ENCODE data around the gene DLGAP4. TPM values are rescaled to one million over a fixed set of nuclear protein-coding genes. Genes with fewer than 3 reads are reported as not detected.

DLGAP4 gene
- total and polyA plus RNA-seq, 9 of the 15 experiments (the other 6 are each of a cell fraction or from before 2014, with no cell fraction given): 0.31 to 34.1 (median 4.5) TPM

- TF ChIP-seq HNRNPK (IDR thresholded peaks at IDR 0.05; ENCODE audit: low read depth, low read length, poor library complexity, severe bottlenecking): no peak
- TF ChIP-seq ZBTB33 (CRISPR knock-in tag; IDR thresholded peaks at IDR 0.05): no peak
- TF ChIP-seq ZNF121 (CRISPR knock-in tag; conservative IDR thresholded peaks at IDR 0.05): no peak
- TF ChIP-seq FOXM1 (IDR thresholded peaks at IDR 0.05; ENCODE audit: low read depth): no peak
- TF ChIP-seq FOXM1 (CRISPR knock-in tag; IDR thresholded peaks at IDR 0.05; ENCODE audit: low read depth): no peak
- no peak for TF ChIP-seq NFIX (CRISPR knock-in tag; IDR thresholded peaks at IDR 0.05; ENCODE audit: low read depth)
- TF ChIP-seq PML (IDR thresholded peaks at IDR 0.05; ENCODE audit: low read length): no peak
- no peak for TF ChIP-seq HDAC2 (IDR thresholded peaks at IDR 0.05)
- no peak for TF ChIP-seq PHB (CRISPR knock-in tag; IDR thresholded peaks at IDR 0.05)
- no peak for TF ChIP-seq ZNF384 (IDR thresholded peaks at IDR 0.05; ENCODE audit: low read depth, low read length)
- TF ChIP-seq KLF1 (tag; IDR thresholded peaks at IDR 0.05): no peak
- no peak for TF ChIP-seq SNAPC5 (CRISPR knock-in tag; IDR thresholded peaks at IDR 0.05)
- TF ChIP-seq PYGO2 (tag; IDR thresholded peaks at IDR 0.05): no peak
- TF ChIP-seq PURB (CRISPR knock-in tag; IDR thresholded peaks at IDR 0.05; ENCODE audit: low read depth): no peak
- no peak for TF ChIP-seq NCOA2 (IDR thresholded peaks at IDR 0.05; ENCODE audit: partially characterized antibody in 2 of 2)
- TF ChIP-seq NFIC (IDR thresholded peaks at IDR 0.05): no peak
- no peak for TF ChIP-seq THAP7 (CRISPR knock-in tag; IDR thresholded peaks at IDR 0.05)
- TF ChIP-seq ETV6 (IDR thresholded peaks at IDR 0.05; ENCODE audit: borderline replicate concordance in 1 of 2, low read depth in 2 of 2, low read length in 1 of 2): no peak
- TF ChIP-seq ETV6 (CRISPR knock-in tag; IDR thresholded peaks at IDR 0.05; ENCODE audit: borderline replicate concordance): no peak
- no peak for TF ChIP-seq GATA2 (CRISPR knock-in tag; IDR thresholded peaks at IDR 0.05)
- no peak for TF ChIP-seq ZBTB8A (IDR thresholded peaks at IDR 0.05; ENCODE audit: partially characterized antibody)
- TF ChIP-seq ZNF75A (CRISPR knock-in tag; IDR thresholded peaks at IDR 0.05): no peak
- no peak for TF ChIP-seq ARNT (IDR thresholded peaks at IDR 0.05)
- TF ChIP-seq ZNF785 (CRISPR knock-in tag; IDR thresholded peaks at IDR 0.05): no peak
- TF ChIP-seq POLR2AphosphoS5 (IDR thresholded peaks at IDR 0.05; ENCODE audit: control insufficient read depth, insufficient read depth, low read depth, low read length): peak; percentile 45; the same call in 1 of the 2 replicates
- no peak for TF ChIP-seq ZNF444 (CRISPR knock-in tag; IDR thresholded peaks at IDR 0.05)
These were observed 268.4 kb downstream of the DLGAP4 start (continued) for GRCh38 chr20:36574366-36575135.

Measured in K562 (cell line).